ENCODE measurements around the gene SETD7. TPM values are rescaled to one million over a fixed set of nuclear protein-coding genes. Genes with fewer than 3 reads are reported as not detected.

The SETD7 gene
- total and polyA plus RNA-seq, 2 experiments from 2014 or later, result 1.1 to 4.2 TPM

GRCh38 chr4:139526928-139527327 is 29.1 kb downstream of the SETD7 start:
- Mint-ChIP-seq H3K4me3 (no peak overlapping the region), H3K4me1 (no peaks in the 10 kb centered on the region), H3K27ac (no peak overlapping the region), H3K36me3 (ENCODE audit: low read depth) (no peaks in the 10 kb centered on the region), H3K9me3 (no peaks in the 10 kb centered on the region), H3K27me3 (ENCODE audit: insufficient read depth, low read depth, poor library complexity) (no peaks in the 10 kb centered on the region)
- Histone ChIP-seq H3F3A (replicated peaks; ENCODE audit: low read depth) (no peaks in the 10 kb centered on the region), H2AFZ (no peak overlapping the region), H3K79me2 (replicated peaks; ENCODE audit: insufficient read depth) (no peaks in the 10 kb centered on the region), H3K27ac (ENCODE audit: low read depth) (no peak overlapping the region), H3K4me3 (no peak overlapping the region), H4K20me1 (replicated peaks; ENCODE audit: insufficient read depth) (no peaks in the 10 kb centered on the region; the same call in 1 of the 2 replicates), H3K9me2 (ENCODE audit: insufficient read depth) (no peaks in the 10 kb centered on the region), H3K4me2 (no peak overlapping the region), H3K4me1 (ENCODE audit: insufficient read depth) (no peaks in the 10 kb centered on the region), H3K36me3 (ENCODE audit: insufficient read depth) (no peaks in the 10 kb centered on the region), H3K27me3 (ENCODE audit: insufficient read depth) (no peaks in the 10 kb centered on the region)
- TF ChIP-seq EZH2phosphoT487 (IDR thresholded peaks at IDR 0.05; ENCODE audit: unreplicated experiment) (no peak), POLR2AphosphoS5 (IDR thresholded peaks at IDR 0.05; ENCODE audit: low read depth) (no peak), STAT1 (IDR thresholded peaks at IDR 0.05; ENCODE audit: unreplicated experiment) (no peak), JUNB (IDR thresholded peaks at IDR 0.05; ENCODE audit: unreplicated experiment) (no peak), ZNF114 (CRISPR knock-in tag; IDR thresholded peaks at IDR 0.05) (no peak), EZH2 (IDR thresholded peaks at IDR 0.05; ENCODE audit: low read depth, unreplicated experiment) (no peak), CTCF (conservative IDR thresholded peaks at IDR 0.05; ENCODE audit: low read depth in 2 of 2) (no peak), ZNF331 (CRISPR knock-in tag; IDR thresholded peaks at IDR 0.05; ENCODE audit: low read depth) (no peak), NANOG (IDR thresholded peaks at IDR 0.05; ENCODE audit: borderline replicate concordance) (no peak), CREB1 (CRISPR knock-in tag; IDR thresholded peaks at IDR 0.05; ENCODE audit: low read depth) (no peak)
- TF ChIP-seq, protein P1, sequence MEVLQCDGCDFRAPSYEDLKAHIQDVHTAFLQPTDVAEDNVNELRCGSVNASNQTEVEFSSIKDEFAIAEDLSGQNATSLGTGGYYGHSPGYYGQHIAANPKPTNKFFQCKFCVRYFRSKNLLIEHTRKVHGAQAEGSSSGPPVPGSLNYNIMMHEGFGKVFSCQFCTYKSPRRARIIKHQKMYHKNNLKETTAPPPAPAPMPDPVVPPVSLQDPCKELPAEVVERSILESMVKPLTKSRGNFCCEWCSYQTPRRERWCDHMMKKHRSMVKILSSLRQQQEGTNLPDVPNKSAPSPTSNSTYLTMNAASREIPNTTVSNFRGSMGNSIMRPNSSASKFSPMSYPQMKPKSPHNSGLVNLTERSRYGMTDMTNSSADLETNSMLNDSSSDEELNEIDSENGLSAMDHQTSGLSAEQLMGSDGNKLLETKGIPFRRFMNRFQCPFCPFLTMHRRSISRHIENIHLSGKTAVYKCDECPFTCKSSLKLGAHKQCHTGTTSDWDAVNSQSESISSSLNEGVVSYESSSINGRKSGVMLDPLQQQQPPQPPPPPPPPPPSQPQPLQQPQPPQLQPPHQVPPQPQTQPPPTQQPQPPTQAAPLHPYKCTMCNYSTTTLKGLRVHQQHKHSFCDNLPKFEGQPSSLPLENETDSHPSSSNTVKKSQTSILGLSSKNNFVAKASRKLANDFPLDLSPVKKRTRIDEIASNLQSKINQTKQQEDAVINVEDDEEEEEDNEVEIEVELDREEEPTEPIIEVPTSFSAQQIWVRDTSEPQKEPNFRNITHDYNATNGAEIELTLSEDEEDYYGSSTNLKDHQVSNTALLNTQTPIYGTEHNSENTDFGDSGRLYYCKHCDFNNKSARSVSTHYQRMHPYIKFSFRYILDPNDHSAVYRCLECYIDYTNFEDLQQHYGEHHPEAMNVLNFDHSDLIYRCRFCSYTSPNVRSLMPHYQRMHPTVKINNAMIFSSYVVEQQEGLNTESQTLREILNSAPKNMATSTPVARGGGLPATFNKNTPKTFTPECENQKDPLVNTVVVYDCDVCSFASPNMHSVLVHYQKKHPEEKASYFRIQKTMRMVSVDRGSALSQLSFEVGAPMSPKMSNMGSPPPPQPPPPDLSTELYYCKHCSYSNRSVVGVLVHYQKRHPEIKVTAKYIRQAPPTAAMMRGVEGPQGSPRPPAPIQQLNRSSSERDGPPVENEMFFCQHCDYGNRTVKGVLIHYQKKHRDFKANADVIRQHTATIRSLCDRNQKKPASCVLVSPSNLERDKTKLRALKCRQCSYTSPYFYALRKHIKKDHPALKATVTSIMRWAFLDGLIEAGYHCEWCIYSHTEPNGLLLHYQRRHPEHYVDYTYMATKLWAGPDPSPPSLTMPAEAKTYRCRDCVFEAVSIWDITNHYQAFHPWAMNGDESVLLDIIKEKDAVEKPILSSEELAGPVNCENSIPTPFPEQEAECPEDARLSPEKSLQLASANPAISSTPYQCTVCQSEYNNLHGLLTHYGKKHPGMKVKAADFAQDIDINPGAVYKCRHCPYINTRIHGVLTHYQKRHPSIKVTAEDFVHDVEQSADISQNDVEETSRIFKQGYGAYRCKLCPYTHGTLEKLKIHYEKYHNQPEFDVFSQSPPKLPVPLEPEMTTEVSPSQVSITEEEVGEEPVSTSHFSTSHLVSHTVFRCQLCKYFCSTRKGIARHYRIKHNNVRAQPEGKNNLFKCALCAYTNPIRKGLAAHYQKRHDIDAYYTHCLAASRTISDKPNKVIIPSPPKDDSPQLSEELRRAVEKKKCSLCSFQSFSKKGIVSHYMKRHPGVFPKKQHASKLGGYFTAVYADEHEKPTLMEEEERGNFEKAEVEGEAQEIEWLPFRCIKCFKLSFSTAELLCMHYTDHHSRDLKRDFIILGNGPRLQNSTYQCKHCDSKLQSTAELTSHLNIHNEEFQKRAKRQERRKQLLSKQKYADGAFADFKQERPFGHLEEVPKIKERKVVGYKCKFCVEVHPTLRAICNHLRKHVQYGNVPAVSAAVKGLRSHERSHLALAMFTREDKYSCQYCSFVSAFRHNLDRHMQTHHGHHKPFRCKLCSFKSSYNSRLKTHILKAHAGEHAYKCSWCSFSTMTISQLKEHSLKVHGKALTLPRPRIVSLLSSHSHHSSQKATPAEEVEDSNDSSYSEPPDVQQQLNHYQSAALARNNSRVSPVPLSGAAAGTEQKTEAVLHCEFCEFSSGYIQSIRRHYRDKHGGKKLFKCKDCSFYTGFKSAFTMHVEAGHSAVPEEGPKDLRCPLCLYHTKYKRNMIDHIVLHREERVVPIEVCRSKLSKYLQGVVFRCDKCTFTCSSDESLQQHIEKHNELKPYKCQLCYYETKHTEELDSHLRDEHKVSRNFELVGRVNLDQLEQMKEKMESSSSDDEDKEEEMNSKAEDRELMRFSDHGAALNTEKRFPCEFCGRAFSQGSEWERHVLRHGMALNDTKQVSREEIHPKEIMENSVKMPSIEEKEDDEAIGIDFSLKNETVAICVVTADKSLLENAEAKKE (CRISPR knock-in tag; IDR thresholded peaks at IDR 0.05), result no peak
- TF ChIP-seq, protein P2, sequence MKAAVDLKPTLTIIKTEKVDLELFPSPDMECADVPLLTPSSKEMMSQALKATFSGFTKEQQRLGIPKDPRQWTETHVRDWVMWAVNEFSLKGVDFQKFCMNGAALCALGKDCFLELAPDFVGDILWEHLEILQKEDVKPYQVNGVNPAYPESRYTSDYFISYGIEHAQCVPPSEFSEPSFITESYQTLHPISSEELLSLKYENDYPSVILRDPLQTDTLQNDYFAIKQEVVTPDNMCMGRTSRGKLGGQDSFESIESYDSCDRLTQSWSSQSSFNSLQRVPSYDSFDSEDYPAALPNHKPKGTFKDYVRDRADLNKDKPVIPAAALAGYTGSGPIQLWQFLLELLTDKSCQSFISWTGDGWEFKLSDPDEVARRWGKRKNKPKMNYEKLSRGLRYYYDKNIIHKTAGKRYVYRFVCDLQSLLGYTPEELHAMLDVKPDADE (IDR thresholded peaks at IDR 0.05), result no peak
- TF ChIP-seq, protein P3, sequence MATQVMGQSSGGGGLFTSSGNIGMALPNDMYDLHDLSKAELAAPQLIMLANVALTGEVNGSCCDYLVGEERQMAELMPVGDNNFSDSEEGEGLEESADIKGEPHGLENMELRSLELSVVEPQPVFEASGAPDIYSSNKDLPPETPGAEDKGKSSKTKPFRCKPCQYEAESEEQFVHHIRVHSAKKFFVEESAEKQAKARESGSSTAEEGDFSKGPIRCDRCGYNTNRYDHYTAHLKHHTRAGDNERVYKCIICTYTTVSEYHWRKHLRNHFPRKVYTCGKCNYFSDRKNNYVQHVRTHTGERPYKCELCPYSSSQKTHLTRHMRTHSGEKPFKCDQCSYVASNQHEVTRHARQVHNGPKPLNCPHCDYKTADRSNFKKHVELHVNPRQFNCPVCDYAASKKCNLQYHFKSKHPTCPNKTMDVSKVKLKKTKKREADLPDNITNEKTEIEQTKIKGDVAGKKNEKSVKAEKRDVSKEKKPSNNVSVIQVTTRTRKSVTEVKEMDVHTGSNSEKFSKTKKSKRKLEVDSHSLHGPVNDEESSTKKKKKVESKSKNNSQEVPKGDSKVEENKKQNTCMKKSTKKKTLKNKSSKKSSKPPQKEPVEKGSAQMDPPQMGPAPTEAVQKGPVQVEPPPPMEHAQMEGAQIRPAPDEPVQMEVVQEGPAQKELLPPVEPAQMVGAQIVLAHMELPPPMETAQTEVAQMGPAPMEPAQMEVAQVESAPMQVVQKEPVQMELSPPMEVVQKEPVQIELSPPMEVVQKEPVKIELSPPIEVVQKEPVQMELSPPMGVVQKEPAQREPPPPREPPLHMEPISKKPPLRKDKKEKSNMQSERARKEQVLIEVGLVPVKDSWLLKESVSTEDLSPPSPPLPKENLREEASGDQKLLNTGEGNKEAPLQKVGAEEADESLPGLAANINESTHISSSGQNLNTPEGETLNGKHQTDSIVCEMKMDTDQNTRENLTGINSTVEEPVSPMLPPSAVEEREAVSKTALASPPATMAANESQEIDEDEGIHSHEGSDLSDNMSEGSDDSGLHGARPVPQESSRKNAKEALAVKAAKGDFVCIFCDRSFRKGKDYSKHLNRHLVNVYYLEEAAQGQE (IDR thresholded peaks at IDR 0.05; ENCODE audit: unreplicated experiment), result no peak
- ATAC-seq (no peak), DNase-seq (ENCODE audit: low spot score) (no peak)
